HG03442 (cell line): ENCODE measurements around the gene ST6GAL1.
"Not testable (repeated sequence)": the region's sequence is repeated elsewhere in the genome, so short reads cannot be mapped to it uniquely, and the experiment has no call there.

Experiments used
- ATAC-seq: cut with Tn5 transposase; IDR thresholded peaks from one replicate; pipeline ENCODE4 v1.9.1; 2021; ENCODE audit warnings: mild to moderate bottlenecking, moderate library complexity; ENCODE audit not compliant: unreplicated experiment

ST6GAL1 gene

GRCh38 chr3:186966406-186966805 lies 36.1 kb downstream of the ST6GAL1 start:
- no peak for ATAC-seq

GRCh38 chr3:186967236-186967635 lies 36.9 kb downstream of the ST6GAL1 start:
- ATAC-seq: not testable (repeated sequence)

- no peak for ATAC-seq
These were observed 37.4 kb downstream of the ST6GAL1 start for GRCh38 chr3:186967686-186968085.

GRCh38 chr3:186969607-186970006 lies 39.3 kb downstream of the ST6GAL1 start:
- ATAC-seq: no peak

- not testable (repeated sequence) for ATAC-seq
These were observed 40.8 kb downstream of the ST6GAL1 start for GRCh38 chr3:186971106-186971505.

GRCh38 chr3:186971578-186971977 lies 41.3 kb downstream of the ST6GAL1 start:
- no peak for ATAC-seq

- no peak for ATAC-seq
These were observed 43.4 kb downstream of the ST6GAL1 start for GRCh38 chr3:186973702-186974101.

GRCh38 chr3:186974824-186975313 lies 44.5 kb downstream of the ST6GAL1 start:
- ATAC-seq: no peak

GRCh38 chr3:186975726-186976125 lies 45.4 kb downstream of the ST6GAL1 start:
- ATAC-seq: no peak

GRCh38 chr3:186976837-186977750 lies 46.8 kb downstream of the ST6GAL1 start:
- no peak for ATAC-seq

- no peak for ATAC-seq
These were observed 48.4 kb downstream of the ST6GAL1 start for GRCh38 chr3:186978712-186979111.

- no peak for ATAC-seq
These were observed 49.5 kb downstream of the ST6GAL1 start for GRCh38 chr3:186979852-186980251.

- ATAC-seq: no peak
These were observed 50.7 kb downstream of the ST6GAL1 start for GRCh38 chr3:186980989-186981388.

- no peak for ATAC-seq
These were observed 53.3 kb downstream of the ST6GAL1 start for GRCh38 chr3:186983659-186984058.

GRCh38 chr3:186984064-186984463 lies 53.7 kb downstream of the ST6GAL1 start:
- ATAC-seq: no peak

- ATAC-seq: peak; percentile 52
These were observed 55.5 kb downstream of the ST6GAL1 start for GRCh38 chr3:186985661-186986364.

- ATAC-seq: no peak
These were observed 56.1 kb downstream of the ST6GAL1 start for GRCh38 chr3:186986406-186986805.

GRCh38 chr3:186986816-186987215 lies 56.5 kb downstream of the ST6GAL1 start:
- ATAC-seq: no peak

- ATAC-seq: peak; percentile 52
These were observed 58.5 kb downstream of the ST6GAL1 start for GRCh38 chr3:186988806-186989205.

- ATAC-seq: no peak
These were observed 59.1 kb downstream of the ST6GAL1 start for GRCh38 chr3:186989429-186989828.

- ATAC-seq: no peak
These were observed 60.0 kb downstream of the ST6GAL1 start for GRCh38 chr3:186990277-186990676.

- ATAC-seq: no peak
These were observed 60.6 kb downstream of the ST6GAL1 start for GRCh38 chr3:186990878-186991308.
